K562 (cell line): Measurements from ENCODE around the gene GRB14. TPM values are rescaled to one million over a fixed set of nuclear protein-coding genes. Genes with fewer than 3 reads are reported as not detected.

Experiments
- ATAC-seq: fragments of 200-7000 bp; cut with Tn5 transposase; 3 replicates; pipeline ENCODE4 v1.9.1; 2020; ENCODE audit warnings: moderate library complexity
- BruUV-seq: library from RNA; stranded (reverse); fragments of 400-500 nt; replicated peaks from 2 replicates; lab custom pipeline; 2021; lab: Mats Ljungman, UMichigan
- CTCF ChIA-PET: fragments of 300-600 bp; formaldehyde crosslinking; extraction: SDS; loops from one replicate; lab custom pipeline; 2021; ENCODE audit warnings: low intra/inter-chr PET ratio; lab: Yijun Ruan, JAX
- POLR2A ChIA-PET: fragments of 300-600, 350-650 bp; sonication (Branson Sonifier 250); formaldehyde crosslinking; extraction: SDS; loops from one replicate; lab custom pipeline; 2021; ENCODE audit warnings: antibody characterized with exemption, inconsistent platforms; lab: Yijun Ruan, JAX
- DNase-seq, 4 experiments: peaks; one replicate each; pipeline versions ENCODE4 v3.0.0 to v3.0.0-alpha.2; 2011 to 2018; ENCODE audit warnings: low spot score in 3 of 4, mixed read lengths in 3 of 4; ENCODE audit errors: extremely low read depth in 1 of 4
- FAIRE-seq: peaks from 2 replicates; lab custom pipeline; 2011; peaks lifted over from hg19 to GRCh38; lab: Jason Lieb, UNC
- H2AFZ ChIP-seq: 2 replicates; pipeline ENCODE4 v1.6.0; 2011; ENCODE audit warnings: low read depth, low read length, control low read depth, inconsistent platforms
- H3K27ac ChIP-seq: fragments of 200-600 bp; 3 replicates; pipeline ENCODE4 v1.8.0; 2011; ENCODE audit warnings: low read depth, mild to moderate bottlenecking, control low read depth, inconsistent platforms, low read length, moderate library complexity, mixed read lengths; ENCODE audit errors: extremely low read depth
- H3K27me3 ChIP-seq, 2 experiments: fragments of 300-600 bp in 1 of 2; 2 replicates in 1 of 2; 3 replicates in 1 of 2; pipeline versions ENCODE4 v1.6.0 to v1.8.0; 2011; ENCODE audit warnings: inconsistent platforms in 2 of 2, low read length in 2 of 2, mild to moderate bottlenecking in 1 of 2, mixed read lengths in 1 of 2, moderate library complexity in 1 of 2; ENCODE audit not compliant: control insufficient read depth in 2 of 2, insufficient read depth in 2 of 2
- H3K36me3 ChIP-seq: fragments of 300-600 bp; 3 replicates; pipeline ENCODE4 v1.8.0; 2011; ENCODE audit warnings: mild to moderate bottlenecking, low read length, inconsistent platforms; ENCODE audit not compliant: control insufficient read depth, insufficient read depth
- H3K4me1 ChIP-seq, 2 experiments: fragments of 200-600 bp in 1 of 2; replicated peaks in 1 of 2; 2 replicates in 1 of 2; 3 replicates in 1 of 2; pipeline versions ENCODE4 v1.5.1 to v1.8.0; 2011; ENCODE audit warnings: inconsistent platforms in 2 of 2, low read length in 2 of 2, mild to moderate bottlenecking in 1 of 2, mixed read lengths in 1 of 2, moderate library complexity in 1 of 2; ENCODE audit not compliant: control insufficient read depth in 2 of 2, insufficient read depth in 2 of 2
- H3K4me2 ChIP-seq: 2 replicates; pipeline ENCODE4 v1.6.1; 2011; ENCODE audit warnings: low read length, control low read depth, inconsistent platforms, mixed read lengths; ENCODE audit not compliant: insufficient read depth
- H3K4me3 ChIP-seq: fragments of 200-600 bp; sonication (generic), shearing (Covaris generic); 2 replicates; pipeline ENCODE4 v1.5.1; 2016; ENCODE audit warnings: control low read depth, inconsistent platforms
- H3K79me2 ChIP-seq: fragments of 200-600 bp; 3 replicates; pipeline ENCODE4 v1.8.0; 2011; ENCODE audit warnings: low read length, inconsistent platforms; ENCODE audit not compliant: control insufficient read depth, insufficient read depth
- H3K9ac ChIP-seq, 2 experiments: 2 replicates each; pipeline versions ENCODE4 v1.6.0 to v1.6.1; 2011; ENCODE audit warnings: low read depth in 2 of 2, low read length in 2 of 2, control low read depth in 1 of 2, inconsistent platforms in 1 of 2, mild to moderate bottlenecking in 1 of 2, mixed read lengths in 1 of 2; ENCODE audit not compliant: insufficient read depth in 1 of 2
- H3K9me1 ChIP-seq: one replicate; pipeline ENCODE4 v1.6.0; 2011; ENCODE audit warnings: inconsistent platforms, mild to moderate bottlenecking, low read length, moderate library complexity; ENCODE audit not compliant: control insufficient read depth, insufficient read depth
- H3K9me3 ChIP-seq: replicated peaks from 2 replicates; pipeline ENCODE4 v1.5.1; 2011; ENCODE audit warnings: low read depth, low read length, inconsistent platforms; ENCODE audit not compliant: control insufficient read depth, insufficient read depth
- H4K20me1 ChIP-seq: replicated peaks from 2 replicates; pipeline ENCODE4 v1.6.1; 2011; ENCODE audit warnings: low read length, inconsistent platforms, mixed read lengths; ENCODE audit not compliant: control insufficient read depth, insufficient read depth
- E2F3 ChIP-seq: fragments of 250-450 bp; sonication (Bioruptor Pico); IDR thresholded peaks from 2 replicates; pipeline ENCODE4 v1.4.0; 2020; ENCODE audit warnings: mild to moderate bottlenecking
- ETV5 ChIP-seq: sonication (generic); formaldehyde crosslinking; IDR thresholded peaks from 2 replicates; pipeline ENCODE4 v1.4.0; 2020; ENCODE audit warnings: low read depth, mild to moderate bottlenecking, missing genetic modification reagents
- NFIC ChIP-seq: fragments of 450-650 bp; IDR thresholded peaks from 2 replicates; pipeline ENCODE4 v1.6.1; 2017; ENCODE audit warnings: mild to moderate bottlenecking, inconsistent platforms
- SNIP1 ChIP-seq: fragments of 450-650 bp; IDR thresholded peaks from 2 replicates; pipeline ENCODE4 v1.7.1; 2017; ENCODE audit warnings: low read depth, mild to moderate bottlenecking
- SRSF7 ChIP-seq: fragments of 200-400 bp; formaldehyde crosslinking; optimal IDR thresholded peaks from 2 replicates; pipeline ENCODE3; 2017; ENCODE audit warnings: mild to moderate bottlenecking, low read depth, low read length
- ZFX ChIP-seq: sonication (generic); formaldehyde crosslinking; IDR thresholded peaks from 2 replicates; pipeline ENCODE4 v1.8.0; 2022; ENCODE audit warnings: mild to moderate bottlenecking, missing genetic modification reagents, moderate library complexity
- ZNF212 ChIP-seq: fragments of 450-650 bp; formaldehyde crosslinking; IDR thresholded peaks from 2 replicates; pipeline ENCODE4 v1.4.0; 2020; ENCODE audit warnings: mild to moderate bottlenecking
- ZNF311 ChIP-seq: fragments of 250-450 bp; sonication (Bioruptor Pico); IDR thresholded peaks from 2 replicates; pipeline ENCODE4 v1.4.0; 2020; ENCODE audit warnings: mild to moderate bottlenecking, moderate library complexity
- ZNF511 ChIP-seq: sonication (generic); formaldehyde crosslinking; IDR thresholded peaks from 2 replicates; pipeline ENCODE4 v1.8.0; 2022; ENCODE audit warnings: mild to moderate bottlenecking, missing genetic modification reagents
- WGBS: fragments of 100-300 bp; shearing (Covaris generic); methylation state at CpG from one replicate; pipeline ENCODE4 v1.1.6; 2016; ENCODE audit warnings: low coverage, mixed read lengths; ENCODE audit not compliant: insufficient coverage; ENCODE audit errors: missing lambda C conversion rate; 5-methylcytosine and 5-hydroxymethylcytosine counted together
- in situ Hi-C: fragments of 300-500 bp; cut with MboI; formaldehyde crosslinking; loops from 4 replicates; pipeline ENCODE4 v1.15.0; 2018; ENCODE audit warnings: inconsistent platforms, mixed read lengths
- intact Hi-C: fragments of 100-400 bp; cut with micrococcal nuclease; formaldehyde crosslinking; loops from 2 replicates; pipeline ENCODE4 v1.14.2; 2022
- polyA plus RNA-seq, 8 experiments: library from polyadenylated mRNA; depleted of rRNA in 4 of 8; stranded (reverse) in 5 of 8; unstranded in 3 of 8; fragments of >200 nt; fragmentation: Nextera tagmentation in 2 of 8; fragmentation: Illumina TruSeq in 1 of 8; extraction: Ambion mirVana in 2 of 8; extraction: Trizol in 1 of 8; gene quantifications; 2 replicates each; pipeline versions ENCODE4 v1.2.1 to v1.2.3, GENCODE V29; 2011 to 2014; ENCODE audit warnings: inconsistent platforms in 1 of 8, missing spikeins in 1 of 8
- total RNA-seq, 7 experiments: library from RNA; depleted of rRNA in 6 of 7; stranded (reverse); fragments of >200 nt in 6 of 7; fragmentation: Illumina TruSeq in 2 of 7; extraction: Trizol in 2 of 7; gene quantifications; 2 replicates each; pipeline versions ENCODE4 v1.2.1 to v1.2.3, GENCODE V29; 2011 to 2021; ENCODE audit warnings: low replicate concordance in 1 of 7
- TF ChIP-seq, protein P1 (sequence below), 2 experiments: fragments of 450-650 bp; IDR thresholded peaks; 2 replicates each; pipeline ENCODE4 v1.6.1; 2018; ENCODE audit warnings: mild to moderate bottlenecking in 2 of 2, low read depth in 1 of 2; ENCODE audit not compliant: partially characterized antibody in 2 of 2
- TF ChIP-seq, protein P2 (sequence below): sonication (generic); formaldehyde crosslinking; IDR thresholded peaks from 2 replicates; pipeline ENCODE4 v1.8.1; 2022; ENCODE audit warnings: missing genetic modification reagents
- TF ChIP-seq, protein P3 (sequence below): fragments of 450-650 bp; formaldehyde crosslinking; IDR thresholded peaks from 2 replicates; pipeline ENCODE4 v1.4.0; 2020; ENCODE audit warnings: mild to moderate bottlenecking, moderate library complexity

Gene GRB14
- total and polyA plus RNA-seq, 9 of the 15 experiments (the other 6 are each of a cell fraction or from before 2014, with no cell fraction given) = not detected

- CTCF ChIA-PET = no interaction called here
These were observed 164.0 kb downstream of the GRB14 start for GRCh38 chr2:164457271-164457670.

More at GRCh38 chr2:164457271-164457670, 164.0 kb downstream of the GRB14 start:
- no peak overlapping the region for H2AFZ ChIP-seq
- TF ChIP-seq ZFX (CRISPR knock-in tag) = no peak
- no peak for TF ChIP-seq SNIP1
- TF ChIP-seq ETV5 = no peak
- TF ChIP-seq NFIC = no peak
- TF ChIP-seq, protein P1, sequence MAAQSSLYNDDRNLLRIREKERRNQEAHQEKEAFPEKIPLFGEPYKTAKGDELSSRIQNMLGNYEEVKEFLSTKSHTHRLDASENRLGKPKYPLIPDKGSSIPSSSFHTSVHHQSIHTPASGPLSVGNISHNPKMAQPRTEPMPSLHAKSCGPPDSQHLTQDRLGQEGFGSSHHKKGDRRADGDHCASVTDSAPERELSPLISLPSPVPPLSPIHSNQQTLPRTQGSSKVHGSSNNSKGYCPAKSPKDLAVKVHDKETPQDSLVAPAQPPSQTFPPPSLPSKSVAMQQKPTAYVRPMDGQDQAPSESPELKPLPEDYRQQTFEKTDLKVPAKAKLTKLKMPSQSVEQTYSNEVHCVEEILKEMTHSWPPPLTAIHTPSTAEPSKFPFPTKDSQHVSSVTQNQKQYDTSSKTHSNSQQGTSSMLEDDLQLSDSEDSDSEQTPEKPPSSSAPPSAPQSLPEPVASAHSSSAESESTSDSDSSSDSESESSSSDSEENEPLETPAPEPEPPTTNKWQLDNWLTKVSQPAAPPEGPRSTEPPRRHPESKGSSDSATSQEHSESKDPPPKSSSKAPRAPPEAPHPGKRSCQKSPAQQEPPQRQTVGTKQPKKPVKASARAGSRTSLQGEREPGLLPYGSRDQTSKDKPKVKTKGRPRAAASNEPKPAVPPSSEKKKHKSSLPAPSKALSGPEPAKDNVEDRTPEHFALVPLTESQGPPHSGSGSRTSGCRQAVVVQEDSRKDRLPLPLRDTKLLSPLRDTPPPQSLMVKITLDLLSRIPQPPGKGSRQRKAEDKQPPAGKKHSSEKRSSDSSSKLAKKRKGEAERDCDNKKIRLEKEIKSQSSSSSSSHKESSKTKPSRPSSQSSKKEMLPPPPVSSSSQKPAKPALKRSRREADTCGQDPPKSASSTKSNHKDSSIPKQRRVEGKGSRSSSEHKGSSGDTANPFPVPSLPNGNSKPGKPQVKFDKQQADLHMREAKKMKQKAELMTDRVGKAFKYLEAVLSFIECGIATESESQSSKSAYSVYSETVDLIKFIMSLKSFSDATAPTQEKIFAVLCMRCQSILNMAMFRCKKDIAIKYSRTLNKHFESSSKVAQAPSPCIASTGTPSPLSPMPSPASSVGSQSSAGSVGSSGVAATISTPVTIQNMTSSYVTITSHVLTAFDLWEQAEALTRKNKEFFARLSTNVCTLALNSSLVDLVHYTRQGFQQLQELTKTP (IDR thresholded peaks at IDR 0.05; ENCODE audit: low read depth in 1 of 2, partially characterized antibody in 2 of 2) = no peak
- no peak for TF ChIP-seq ZNF311
- TF ChIP-seq SRSF7 = no peak
- TF ChIP-seq E2F3 = no peak
- TF ChIP-seq, protein P2, sequence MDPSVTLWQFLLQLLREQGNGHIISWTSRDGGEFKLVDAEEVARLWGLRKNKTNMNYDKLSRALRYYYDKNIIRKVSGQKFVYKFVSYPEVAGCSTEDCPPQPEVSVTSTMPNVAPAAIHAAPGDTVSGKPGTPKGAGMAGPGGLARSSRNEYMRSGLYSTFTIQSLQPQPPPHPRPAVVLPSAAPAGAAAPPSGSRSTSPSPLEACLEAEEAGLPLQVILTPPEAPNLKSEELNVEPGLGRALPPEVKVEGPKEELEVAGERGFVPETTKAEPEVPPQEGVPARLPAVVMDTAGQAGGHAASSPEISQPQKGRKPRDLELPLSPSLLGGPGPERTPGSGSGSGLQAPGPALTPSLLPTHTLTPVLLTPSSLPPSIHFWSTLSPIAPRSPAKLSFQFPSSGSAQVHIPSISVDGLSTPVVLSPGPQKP (CRISPR knock-in tag) = no peak
- TF ChIP-seq ZNF511 (CRISPR knock-in tag) = no peak
- TF ChIP-seq, protein P3, sequence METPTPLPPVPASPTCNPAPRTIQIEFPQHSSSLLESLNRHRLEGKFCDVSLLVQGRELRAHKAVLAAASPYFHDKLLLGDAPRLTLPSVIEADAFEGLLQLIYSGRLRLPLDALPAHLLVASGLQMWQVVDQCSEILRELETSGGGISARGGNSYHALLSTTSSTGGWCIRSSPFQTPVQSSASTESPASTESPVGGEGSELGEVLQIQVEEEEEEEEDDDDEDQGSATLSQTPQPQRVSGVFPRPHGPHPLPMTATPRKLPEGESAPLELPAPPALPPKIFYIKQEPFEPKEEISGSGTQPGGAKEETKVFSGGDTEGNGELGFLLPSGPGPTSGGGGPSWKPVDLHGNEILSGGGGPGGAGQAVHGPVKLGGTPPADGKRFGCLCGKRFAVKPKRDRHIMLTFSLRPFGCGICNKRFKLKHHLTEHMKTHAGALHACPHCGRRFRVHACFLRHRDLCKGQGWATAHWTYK = no peak
- no peak for TF ChIP-seq ZNF212 (CRISPR knock-in tag)
- H3K36me3 ChIP-seq = no peaks in the 10 kb centered on the region
- no peaks in the 10 kb centered on the region for H3K4me1 ChIP-seq
- no peak overlapping the region for H3K9ac ChIP-seq
- no peaks in the 10 kb centered on the region for H3K79me2 ChIP-seq
- FAIRE-seq = no peak
- no peaks in the 10 kb centered on the region for H3K27me3 ChIP-seq
- ATAC-seq = no peak
- no peak overlapping the region for H3K27ac ChIP-seq
- H3K4me2 ChIP-seq = no peak overlapping the region
- no peaks in the 10 kb centered on the region for H4K20me1 ChIP-seq
- 0% methylated on average over 1 of the region's 1 CpG for WGBS
- no peaks in the 10 kb centered on the region for H3K9me1 ChIP-seq
- no peak for DNase-seq
- H3K9me3 ChIP-seq = no peaks in the 10 kb centered on the region
- H3K4me3 ChIP-seq = no peak overlapping the region
- POLR2A ChIA-PET = interaction anchor here (1.1 kb wide), 1 partner anchor 13 kb away, joined by 3 read pairs; no protein-coding TSS in a partner anchor
- intact Hi-C loops (no loop called here), in situ Hi-C loops (no loop called here)
- no TSS peak for BruUV-seq
